ENCODE data around the gene PTGDS. TPM values are rescaled to one million over a fixed set of nuclear protein-coding genes. Genes with fewer than 3 reads are reported as not detected.
"Not testable (repeated sequence)": the region's sequence is repeated elsewhere in the genome, so short reads cannot be mapped to it uniquely, and the experiment has no call there.

PTGDS gene
- total RNA-seq, 3 donors from 2014 or later (not counting 1 experiment from before 2014, with no cell fraction given) = 157 to 361 (median 296) TPM

- H3K9me3 ChIP-seq (ENCODE audit: control insufficient read depth, insufficient read depth, low read length); H3K36me3 Mint-ChIP-seq; H3K27ac ChIP-seq (ENCODE audit: low read length); intact Hi-C loops (cut with micrococcal nuclease); ATAC-seq; H3K4me3 ChIP-seq (ENCODE audit: low read length); H3K9me3 Mint-ChIP-seq; DNase-seq; H3K27me3 ChIP-seq (ENCODE audit: control insufficient read depth, insufficient read depth, low read length); H3K4me3 Mint-ChIP-seq; H3K36me3 ChIP-seq (ENCODE audit: control insufficient read depth, insufficient read depth, low read length); H3K27me3 Mint-ChIP-seq (ENCODE audit: low read depth in 2 of 2): not testable (repeated sequence)
- TF ChIP-seq CTCF (IDR thresholded peaks at IDR 0.05) = peak; percentile 66
- Mint-ChIP-seq H3K4me1 (peaks cover 23 to 34% of the 10 kb centered on the region in 2 donors), H3K27ac (peak overlapping the region in 1 of 2 donors; percentile 37)
- WGBS (ENCODE audit: insufficient coverage) = 36% methylated on average over 16 of the region's 17 CpGs
- H3K4me1 ChIP-seq (ENCODE audit: control insufficient read depth, insufficient read depth, low read length) = peaks cover 52% of the 10 kb centered on the region
These were observed 27.0 kb downstream of the PTGDS start for GRCh38 chr9:137004285-137004684.

- no peak overlapping the region for H3K4me3 Mint-ChIP-seq
- no peaks in the 10 kb centered on the region for H3K9me3 Mint-ChIP-seq
- no peak overlapping the region for H3K27ac ChIP-seq (ENCODE audit: low read length)
- no peaks in the 10 kb centered on the region for H3K27me3 Mint-ChIP-seq (ENCODE audit: low read depth in 2 of 2)
- H3K4me3 ChIP-seq (ENCODE audit: low read length) = no peak overlapping the region
- H3K36me3 Mint-ChIP-seq = no peaks in the 10 kb centered on the region
- peaks cover 18% of the 10 kb centered on the region for H3K36me3 ChIP-seq (ENCODE audit: control insufficient read depth, insufficient read depth, low read length)
- WGBS (ENCODE audit: insufficient coverage) = 40% methylated on average over 24 of the region's 24 CpGs
- no peaks in the 10 kb centered on the region for H3K27me3 ChIP-seq (ENCODE audit: control insufficient read depth, insufficient read depth, low read length)
- ATAC-seq = peak; percentile 39 to 50 (median 44)
- H3K4me1 Mint-ChIP-seq = peaks cover 15 to 20% of the 10 kb centered on the region in 2 donors
- H3K4me1 ChIP-seq (ENCODE audit: control insufficient read depth, insufficient read depth, low read length) = peaks cover 32% of the 10 kb centered on the region
- DNase-seq = no peak
- intact Hi-C loops (cut with micrococcal nuclease) = no loop called here
- TF ChIP-seq CTCF (IDR thresholded peaks at IDR 0.05) = no peak
- peak overlapping the region; percentile 29 to 45 for H3K27ac Mint-ChIP-seq
- no peaks in the 10 kb centered on the region for H3K9me3 ChIP-seq (ENCODE audit: control insufficient read depth, insufficient read depth, low read length)
These were observed 29.1 kb downstream of the PTGDS start for GRCh38 chr9:137006116-137007003.

DNA sequence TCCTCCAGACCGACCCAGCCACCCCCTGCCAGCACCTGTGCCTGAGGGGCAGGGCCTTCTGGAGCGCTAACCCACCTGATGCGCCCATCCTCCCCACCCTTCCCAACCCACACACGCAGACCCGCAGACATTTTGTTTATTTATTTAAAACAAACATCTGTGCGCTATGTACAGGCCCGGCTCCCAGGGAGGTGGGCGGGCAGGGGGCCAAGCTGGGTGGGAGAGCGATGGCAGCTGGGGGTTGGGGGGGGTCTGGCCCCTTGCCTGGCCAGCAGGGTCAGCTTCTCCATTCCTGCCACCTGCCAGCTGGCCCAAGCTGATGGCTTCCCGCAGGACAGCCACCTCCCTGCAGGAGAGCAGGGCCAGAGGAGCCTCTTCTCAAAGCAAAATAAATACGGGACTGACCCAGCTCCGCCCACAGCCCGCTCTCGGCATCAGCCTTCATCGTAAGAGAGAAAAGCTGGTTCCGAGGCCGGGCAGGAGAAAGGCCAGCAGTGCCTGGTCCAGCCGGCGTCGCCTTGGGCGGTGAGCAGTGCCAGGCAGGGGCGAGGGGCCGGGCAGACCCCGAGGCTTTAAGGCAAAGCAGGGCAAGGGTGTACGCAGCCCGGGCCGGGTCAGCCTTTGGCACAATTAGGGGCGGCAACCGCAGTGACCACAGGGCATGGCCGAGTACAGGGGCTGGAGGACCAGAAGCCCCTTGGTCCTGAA lies 30.0 kb downstream of the PTGDS start:
- Mint-ChIP-seq H3K27me3 (ENCODE audit: low read depth in 2 of 2) (no peaks in the 10 kb centered on the region), H3K4me3 (no peak overlapping the region), H3K27ac (no peak overlapping the region), H3K9me3 (no peaks in the 10 kb centered on the region), H3K36me3 (no peaks in the 10 kb centered on the region), H3K4me1 (peaks cover 15 to 22% of the 10 kb centered on the region in 2 donors)
- 93% methylated on average over 28 of the region's 30 CpGs for WGBS (ENCODE audit: insufficient coverage)
- no peak for ATAC-seq
- H3K36me3 ChIP-seq (ENCODE audit: control insufficient read depth, insufficient read depth, low read length) = peaks cover 26% of the 10 kb centered on the region
- H3K4me1 ChIP-seq (ENCODE audit: control insufficient read depth, insufficient read depth, low read length) = peaks cover 23% of the 10 kb centered on the region
- no peak for DNase-seq
- H3K9me3 ChIP-seq (ENCODE audit: control insufficient read depth, insufficient read depth, low read length) = no peaks in the 10 kb centered on the region
- no peak overlapping the region for H3K4me3 ChIP-seq (ENCODE audit: low read length)
- no peak overlapping the region for H3K27ac ChIP-seq (ENCODE audit: low read length)
- intact Hi-C loops (cut with micrococcal nuclease) = no loop called here
- no peak for TF ChIP-seq CTCF (IDR thresholded peaks at IDR 0.05)
- no peaks in the 10 kb centered on the region for H3K27me3 ChIP-seq (ENCODE audit: control insufficient read depth, insufficient read depth, low read length)

Measured in natural killer cell (primary cell).